ENCODE data around the gene ERICH6.

ERICH6 gene

GRCh38 chr3:150746791-150747590 lies 43.3 kb upstream of the ERICH6 start:
- Mint-ChIP-seq H3K4me3 (no peak overlapping the region), H3K36me3 (ENCODE audit: low read depth) (peaks cover 9% of the 10 kb centered on the region), H3K4me1 (peaks cover 22% of the 10 kb centered on the region), H3K27ac (peak overlapping the region in 2 of 3 experiments; percentile 52 to 80), H3K9me3 (no peaks in the 10 kb centered on the region), H3K27me3 (ENCODE audit: low read depth) (peaks cover 3% of the 10 kb centered on the region)
- TF ChIP-seq, protein P1, sequence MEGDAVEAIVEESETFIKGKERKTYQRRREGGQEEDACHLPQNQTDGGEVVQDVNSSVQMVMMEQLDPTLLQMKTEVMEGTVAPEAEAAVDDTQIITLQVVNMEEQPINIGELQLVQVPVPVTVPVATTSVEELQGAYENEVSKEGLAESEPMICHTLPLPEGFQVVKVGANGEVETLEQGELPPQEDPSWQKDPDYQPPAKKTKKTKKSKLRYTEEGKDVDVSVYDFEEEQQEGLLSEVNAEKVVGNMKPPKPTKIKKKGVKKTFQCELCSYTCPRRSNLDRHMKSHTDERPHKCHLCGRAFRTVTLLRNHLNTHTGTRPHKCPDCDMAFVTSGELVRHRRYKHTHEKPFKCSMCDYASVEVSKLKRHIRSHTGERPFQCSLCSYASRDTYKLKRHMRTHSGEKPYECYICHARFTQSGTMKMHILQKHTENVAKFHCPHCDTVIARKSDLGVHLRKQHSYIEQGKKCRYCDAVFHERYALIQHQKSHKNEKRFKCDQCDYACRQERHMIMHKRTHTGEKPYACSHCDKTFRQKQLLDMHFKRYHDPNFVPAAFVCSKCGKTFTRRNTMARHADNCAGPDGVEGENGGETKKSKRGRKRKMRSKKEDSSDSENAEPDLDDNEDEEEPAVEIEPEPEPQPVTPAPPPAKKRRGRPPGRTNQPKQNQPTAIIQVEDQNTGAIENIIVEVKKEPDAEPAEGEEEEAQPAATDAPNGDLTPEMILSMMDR (IDR thresholded peaks at IDR 0.05; ENCODE audit: unreplicated experiment in 3 of 3) = no peak

DNA sequence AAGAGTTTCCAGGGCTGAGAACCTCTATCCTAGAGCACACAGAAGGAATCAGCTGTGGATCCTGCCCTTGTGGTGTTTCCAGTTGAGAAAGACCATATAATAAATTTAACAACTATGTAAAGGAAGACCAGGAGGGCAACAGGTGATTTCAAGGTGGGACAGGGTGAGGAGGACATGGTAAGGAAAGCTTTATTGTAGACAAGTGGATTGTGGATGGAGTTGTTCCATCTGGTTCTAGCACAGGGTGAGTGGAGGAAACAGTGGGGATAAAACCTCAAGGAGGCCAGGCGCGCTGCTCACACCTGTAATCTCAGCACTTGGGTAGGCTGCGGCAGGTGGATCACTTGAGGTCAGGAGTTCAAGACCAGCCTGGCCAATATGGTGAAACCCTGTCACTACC lies 42.1 kb upstream of the ERICH6 start:
- Mint-ChIP-seq H3K27me3 (ENCODE audit: low read depth) (peaks cover 3% of the 10 kb centered on the region), H3K27ac (peak overlapping the region in 1 of 3 experiments; percentile 67), H3K4me3 (no peak overlapping the region), H3K4me1 (peaks cover 22% of the 10 kb centered on the region), H3K9me3 (no peaks in the 10 kb centered on the region), H3K36me3 (ENCODE audit: low read depth) (peaks cover 9% of the 10 kb centered on the region)
- TF ChIP-seq, protein P1 (IDR thresholded peaks at IDR 0.05; ENCODE audit: unreplicated experiment in 3 of 3) = no peak

DNA sequence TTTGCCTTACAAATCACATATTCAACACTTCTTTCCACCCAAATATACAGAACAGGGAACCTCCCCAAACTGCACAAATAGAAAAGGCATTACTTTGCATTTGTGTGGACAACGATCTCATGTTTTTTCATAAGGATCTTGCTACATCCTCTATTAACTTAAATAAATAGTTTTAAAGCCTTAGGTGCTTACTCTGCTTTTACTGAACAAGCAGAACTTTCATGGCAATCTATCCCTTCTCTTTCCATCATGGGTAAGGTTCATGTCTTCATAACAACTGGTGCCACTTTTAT lies 41.1 kb upstream of the ERICH6 start:
- Mint-ChIP-seq H3K9me3 (no peaks in the 10 kb centered on the region), H3K27ac (peak overlapping the region in 2 of 3 experiments; percentile 15 to 33), H3K4me1 (peaks cover 22% of the 10 kb centered on the region), H3K36me3 (ENCODE audit: low read depth) (peaks cover 9% of the 10 kb centered on the region), H3K4me3 (no peak overlapping the region), H3K27me3 (ENCODE audit: low read depth) (peaks cover 3% of the 10 kb centered on the region)
- TF ChIP-seq, protein P1 (IDR thresholded peaks at IDR 0.05; ENCODE audit: unreplicated experiment in 3 of 3) = no peak

DNA sequence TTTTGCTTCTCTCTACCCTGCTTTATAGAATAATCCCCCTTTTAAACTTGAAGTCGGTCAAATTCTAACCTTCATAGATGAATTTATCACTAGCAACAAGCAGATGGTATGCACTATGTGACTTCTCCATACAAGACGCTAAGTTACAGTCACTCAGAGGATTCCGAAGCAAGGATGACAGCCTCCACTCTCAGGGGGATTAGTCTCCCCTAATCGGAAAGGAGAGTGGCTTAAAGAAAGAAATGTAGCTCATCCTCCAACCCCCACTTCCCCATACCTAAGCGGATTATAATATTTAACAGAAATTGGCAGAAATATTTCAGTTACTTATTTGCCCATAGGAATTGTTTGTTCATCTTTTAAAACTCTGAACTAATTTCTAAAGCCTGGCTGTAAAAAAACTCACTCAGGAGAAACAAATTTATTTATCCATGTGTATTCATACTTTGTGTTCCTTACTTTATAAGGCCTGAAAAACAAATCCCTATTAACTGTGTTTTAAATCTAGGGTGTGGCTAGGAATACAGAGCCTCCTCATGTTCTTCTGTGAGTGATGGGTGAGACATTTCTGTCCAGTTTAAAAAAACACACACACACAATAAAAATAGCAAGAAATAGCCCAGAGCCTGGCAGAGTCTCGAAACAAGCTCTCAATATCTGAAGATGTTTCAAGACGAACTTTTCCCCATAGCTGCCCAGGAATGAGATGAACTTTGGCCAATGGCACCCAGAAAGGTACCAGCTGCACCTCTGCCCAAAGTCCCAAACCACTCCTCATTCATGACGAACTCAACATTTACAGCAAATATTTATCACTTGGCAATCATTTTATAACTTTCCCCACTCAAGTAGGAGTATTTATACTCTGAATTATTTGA lies 40.6 kb upstream of the ERICH6 start:
- peaks cover 9% of the 10 kb centered on the region for H3K36me3 Mint-ChIP-seq (ENCODE audit: low read depth)
- H3K9me3 Mint-ChIP-seq = no peaks in the 10 kb centered on the region
- H3K4me3 Mint-ChIP-seq = no peak overlapping the region
- H3K27me3 Mint-ChIP-seq (ENCODE audit: low read depth) = peaks cover 3% of the 10 kb centered on the region
- H3K27ac Mint-ChIP-seq = peak overlapping the region in 2 of 3 experiments; percentile 27 to 48
- H3K4me1 Mint-ChIP-seq = peaks cover 22% of the 10 kb centered on the region
- TF ChIP-seq, protein P1 (IDR thresholded peaks at IDR 0.05; ENCODE audit: unreplicated experiment in 3 of 3) = no peak

GRCh38 chr3:150743508-150743907 lies 39.8 kb upstream of the ERICH6 start:
- Mint-ChIP-seq H3K4me3 (no peak overlapping the region), H3K9me3 (no peaks in the 10 kb centered on the region), H3K27ac (no peak overlapping the region), H3K36me3 (ENCODE audit: low read depth) (peaks cover 9% of the 10 kb centered on the region), H3K27me3 (ENCODE audit: low read depth) (peaks cover 3% of the 10 kb centered on the region), H3K4me1 (peaks cover 17% of the 10 kb centered on the region)
- TF ChIP-seq, protein P1 (IDR thresholded peaks at IDR 0.05; ENCODE audit: unreplicated experiment in 3 of 3) = no peak

All from nephron (organoid).